H1 (cell line): ENCODE results near the gene RBM20. TPM values are rescaled to one million over a fixed set of nuclear protein-coding genes. Genes with fewer than 3 reads are reported as not detected.

Experiments used
- CTCF ChIA-PET: fragments of 300-600 bp; sonication (Branson Sonifier 250); formaldehyde crosslinking; loops from one replicate; lab custom pipeline; 2021; ENCODE audit not compliant: partially characterized antibody; lab: Charles Lee
- POLR2A ChIA-PET: fragments of 300-600 bp; sonication (Branson Sonifier 250); formaldehyde crosslinking; loops from one replicate; lab custom pipeline; 2021; ENCODE audit warnings: inconsistent platforms; ENCODE audit not compliant: partially characterized antibody; lab: Charles Lee
- DNase-seq, 2 experiments: peaks; one replicate each; pipeline versions ENCODE4 v3.0.0 to v3.0.0-alpha.2; 2010 to 2022; ENCODE audit warnings: low spot score in 2 of 2, low read depth in 1 of 2, mixed read lengths in 1 of 2
- FAIRE-seq: peaks from 2 replicates; lab custom pipeline; 2011; peaks lifted over from hg19 to GRCh38; lab: Jason Lieb, UNC
- H2AFZ ChIP-seq: 2 replicates; pipeline ENCODE4 v1.8.1; 2012; ENCODE audit warnings: low read length, inconsistent platforms
- H2AK5ac ChIP-seq: 2 replicates; pipeline ENCODE4 v1.6.1; 2013; ENCODE audit warnings: low read depth, low read length
- H2BK120ac ChIP-seq: replicated peaks from 2 replicates; pipeline ENCODE3; 2013; ENCODE audit warnings: low read depth, low read length, inconsistent platforms
- H2BK12ac ChIP-seq: 2 replicates; pipeline ENCODE4 v1.6.1; 2013; ENCODE audit warnings: low read depth, low read length
- H2BK15ac ChIP-seq: 2 replicates; pipeline ENCODE4 v1.6.1; 2013; ENCODE audit warnings: low read length
- H2BK20ac ChIP-seq: 2 replicates; pipeline ENCODE4 v1.6.1; 2013; ENCODE audit warnings: low read length
- H2BK5ac ChIP-seq: 2 replicates; pipeline ENCODE4 v1.6.1; 2013; ENCODE audit warnings: low read depth, low read length
- H3K14ac ChIP-seq: 2 replicates; pipeline ENCODE4 v1.6.1; 2013; ENCODE audit warnings: inconsistent platforms; ENCODE audit not compliant: insufficient read length
- H3K18ac ChIP-seq: 2 replicates; pipeline ENCODE4 v1.6.1; 2013; ENCODE audit warnings: low read length; ENCODE audit errors: extremely low read depth
- H3K23ac ChIP-seq: 2 replicates; pipeline ENCODE4 v1.6.1; 2013; ENCODE audit warnings: inconsistent platforms; ENCODE audit not compliant: insufficient read length
- H3K23me2 ChIP-seq: 2 replicates; pipeline ENCODE4 v1.6.1; 2013; ENCODE audit warnings: low read depth, low read length
- H3K27ac ChIP-seq: 2 replicates; pipeline ENCODE4 v1.6.1; 2011; ENCODE audit warnings: low read depth, low read length, inconsistent platforms
- H3K27me3 ChIP-seq, 4 experiments: replicated peaks in 1 of 4; 1 replicate in 1 of 4; 2 replicates in 3 of 4; pipeline versions ENCODE4 v1.6.1 to v1.8.1; 2011 to 2013; ENCODE audit warnings: low read length in 3 of 4, mild to moderate bottlenecking in 3 of 4, inconsistent platforms in 2 of 4, mixed read lengths in 2 of 4, moderate library complexity in 1 of 4; ENCODE audit not compliant: control insufficient read depth in 3 of 4, insufficient read depth in 3 of 4; ENCODE audit errors: extremely low read depth in 1 of 4
- H3K36me3 ChIP-seq, 4 experiments: 2 replicates each; pipeline versions ENCODE4 v1.6.1 to v1.8.1; 2011 to 2013; ENCODE audit warnings: mild to moderate bottlenecking in 4 of 4, low read length in 3 of 4, moderate library complexity in 2 of 4, control low read depth in 1 of 4, inconsistent platforms in 1 of 4; ENCODE audit not compliant: insufficient read depth in 4 of 4, control insufficient read depth in 2 of 4
- H3K4ac ChIP-seq: replicated peaks from 2 replicates; pipeline ENCODE3; 2013; ENCODE audit warnings: low read length, low read depth, mixed read lengths, inconsistent platforms; ENCODE audit not compliant: insufficient read length
- H3K4me1 ChIP-seq, 4 experiments: replicated peaks in 1 of 4; 1 replicate in 1 of 4; 2 replicates in 3 of 4; pipeline versions ENCODE4 v1.6.1 to v1.8.1; 2011 to 2013; ENCODE audit warnings: low read length in 3 of 4, inconsistent platforms in 2 of 4, mixed read lengths in 1 of 4; ENCODE audit not compliant: insufficient read depth in 4 of 4, control insufficient read depth in 3 of 4
- H3K4me2 ChIP-seq, 2 experiments: 2 replicates each; pipeline versions ENCODE4 v1.6.1 to v1.8.1; 2011 to 2013; ENCODE audit warnings: low read depth in 2 of 2, low read length in 2 of 2, control low read depth in 1 of 2, inconsistent platforms in 1 of 2, mild to moderate bottlenecking in 1 of 2; ENCODE audit not compliant: insufficient read depth in 1 of 2
- H3K4me3 ChIP-seq, 4 experiments: fragments of 200-600, 300-600 bp in 1 of 4; sonication (generic), shearing (Covaris generic), sonication (Bioruptor Twin) in 1 of 4; 2 replicates each; pipeline versions ENCODE4 v1.5.1 to v1.8.1; 2011 to 2016; ENCODE audit warnings: low read length in 4 of 4, low read depth in 3 of 4, control low read depth in 2 of 4, inconsistent platforms in 2 of 4, mild to moderate bottlenecking in 2 of 4, mixed read lengths in 1 of 4, moderate library complexity in 1 of 4; ENCODE audit not compliant: insufficient read depth in 2 of 4; ENCODE audit errors: extremely low read depth in 1 of 4
- H3K56ac ChIP-seq: replicated peaks from 2 replicates; pipeline ENCODE3; 2013; ENCODE audit warnings: low read depth, mild to moderate bottlenecking, mixed read lengths, low read length, inconsistent platforms; ENCODE audit not compliant: insufficient read length
- H3K79me1 ChIP-seq: 2 replicates; pipeline ENCODE4 v1.6.1; 2013; ENCODE audit warnings: low read depth, low read length, control low read depth
- H3K79me2 ChIP-seq, 2 experiments: 2 replicates each; pipeline versions ENCODE4 v1.6.1 to v1.8.1; 2012 to 2013; ENCODE audit warnings: low read length in 2 of 2, mild to moderate bottlenecking in 2 of 2, inconsistent platforms in 1 of 2; ENCODE audit not compliant: insufficient read depth in 2 of 2, control insufficient read depth in 1 of 2
- H3K9ac ChIP-seq, 4 experiments: replicated peaks in 1 of 4; 1 replicate in 1 of 4; 2 replicates in 3 of 4; pipeline versions ENCODE4 v1.6.1 to v1.8.1; 2011 to 2013; ENCODE audit warnings: low read depth in 3 of 4, low read length in 3 of 4, control low read depth in 2 of 4, mild to moderate bottlenecking in 2 of 4, moderate library complexity in 2 of 4, inconsistent platforms in 1 of 4; ENCODE audit errors: extremely low read depth in 1 of 4
- H3K9me3 ChIP-seq, 2 experiments: 2 replicates each; pipeline versions ENCODE4 v1.6.1 to v1.8.1; 2012 to 2013; ENCODE audit warnings: mild to moderate bottlenecking in 2 of 2, moderate library complexity in 2 of 2, control low read depth in 1 of 2, inconsistent platforms in 1 of 2, low read depth in 1 of 2, low read length in 1 of 2, mixed read lengths in 1 of 2; ENCODE audit not compliant: insufficient read depth in 2 of 2
- H4K20me1 ChIP-seq, 2 experiments: replicated peaks in 1 of 2; 2 replicates each; pipeline versions ENCODE3 to v1.8.1; 2011 to 2013; ENCODE audit warnings: inconsistent platforms in 2 of 2, low read length in 2 of 2, mild to moderate bottlenecking in 1 of 2; ENCODE audit not compliant: insufficient read depth in 2 of 2, control insufficient read depth in 1 of 2
- H4K5ac ChIP-seq: 2 replicates; pipeline ENCODE4 v1.6.1; 2013; ENCODE audit warnings: low read length, low read depth, mixed read lengths, inconsistent platforms; ENCODE audit not compliant: insufficient read length
- H4K8ac ChIP-seq: 2 replicates; pipeline ENCODE4 v1.8.0; 2013; ENCODE audit warnings: mild to moderate bottlenecking, moderate library complexity, low read length, inconsistent platforms; ENCODE audit not compliant: insufficient read depth; ENCODE audit errors: extremely low read depth
- H4K91ac ChIP-seq: replicated peaks from 2 replicates; pipeline ENCODE3; 2013; ENCODE audit warnings: low read length, mixed read lengths, inconsistent platforms; ENCODE audit not compliant: insufficient read length
- GABPA ChIP-seq: IDR thresholded peaks from 2 replicates; pipeline ENCODE4 v1.6.1; 2011; ENCODE audit warnings: mild to moderate bottlenecking, low read length, moderate library complexity, borderline replicate concordance; ENCODE audit not compliant: insufficient read depth
- POU5F1 ChIP-seq: IDR thresholded peaks from 2 replicates; pipeline ENCODE4 v1.6.1; 2011; ENCODE audit warnings: low read depth, mild to moderate bottlenecking, low read length, moderate library complexity
- WGBS, 2 experiments: shearing (Covaris generic) in 1 of 2; methylation state at CpG; one replicate each; pipeline versions ENCODE4 v1.1.6 to v1.1.7; 2013 to 2015; ENCODE audit warnings: low lambda C conversion rate in 2 of 2, mixed read lengths in 2 of 2, inconsistent platforms in 1 of 2, low coverage in 1 of 2, missing lambda C conversion rate in 1 of 2; ENCODE audit not compliant: insufficient replicate concordance in 2 of 2, insufficient coverage in 1 of 2, insufficient read length in 1 of 2; ENCODE audit errors: extremely low coverage in 1 of 2, missing lambda C conversion rate in 1 of 2; 5-methylcytosine and 5-hydroxymethylcytosine counted together
- polyA plus RNA-seq, 7 experiments: library from polyadenylated mRNA; depleted of rRNA in 3 of 7; stranded (reverse) in 5 of 7; unstranded in 2 of 7; fragments of >200 nt in 5 of 7; fragments of 200-250 nt in 2 of 7; gene quantifications; 1 replicate in 5 of 7; 2 replicates in 1 of 7; 4 replicates in 1 of 7; pipeline versions ENCODE4 v1.2.1 to v1.2.3, GENCODE V29; 2011 to 2013; ENCODE audit warnings: missing spikeins in 2 of 7, mixed read lengths in 2 of 7
- total RNA-seq: library from RNA; stranded (reverse); fragmentation: NEBNext Ultra II Directional; extraction: Animal tissue kit (Norgen Biotek cat#: 25700); gene quantifications from 2 replicates; pipeline ENCODE4 v1.2.1, GENCODE V29; 2021

RBM20 gene
- total and polyA plus RNA-seq, 2 of the 8 experiments (the other 6 are each of a cell fraction or from before 2014, with no cell fraction given), result 0.05 to 0.63 TPM

DNA sequence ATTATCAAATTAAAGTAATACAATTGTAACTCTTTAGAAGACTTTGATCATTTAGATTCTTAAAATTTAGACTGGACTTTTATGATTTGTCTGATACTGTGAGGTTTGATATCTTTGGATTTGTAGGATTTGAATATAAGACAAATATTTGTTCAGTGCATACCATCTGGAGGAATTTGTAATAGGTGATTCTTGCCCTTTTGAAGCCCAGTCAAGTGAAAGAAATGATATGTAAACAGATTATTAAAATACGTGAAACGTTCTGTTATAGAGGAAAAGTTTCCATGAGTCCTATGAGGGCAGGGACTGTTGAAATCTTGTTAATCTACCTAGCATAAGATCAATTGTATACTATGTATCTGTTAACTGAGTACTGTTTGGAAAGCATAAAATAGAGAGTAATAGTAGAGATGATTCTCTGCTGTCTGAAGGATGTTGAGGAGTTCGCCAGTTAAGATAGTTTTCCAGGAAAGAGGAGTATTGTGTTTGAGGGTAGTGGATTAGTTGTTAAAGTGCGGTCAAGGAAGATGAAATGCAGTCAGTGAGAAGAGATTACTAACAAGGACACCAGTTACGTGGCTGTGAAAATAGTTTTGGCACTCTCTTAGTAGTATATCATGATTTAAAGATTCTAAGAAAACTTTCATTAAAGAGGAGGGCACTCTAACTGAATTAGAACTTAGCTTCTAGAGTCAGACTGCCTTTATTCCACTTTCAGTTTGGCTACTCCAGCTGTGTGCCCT lies 242.0 kb downstream of the RBM20 start:
- H4K8ac ChIP-seq, result no peak overlapping the region
- no peak overlapping the region for H2BK120ac ChIP-seq
- no peak overlapping the region for H3K56ac ChIP-seq
- H2BK12ac ChIP-seq, result no peak overlapping the region
- H3K79me1 ChIP-seq, result no peaks in the 10 kb centered on the region
- H3K4me3 ChIP-seq, result no peak overlapping the region
- no peak overlapping the region for H2AFZ ChIP-seq
- H3K23me2 ChIP-seq, result no peaks in the 10 kb centered on the region
- H3K23ac ChIP-seq, result no peak overlapping the region
- H2AK5ac ChIP-seq, result no peak overlapping the region
- no peak overlapping the region for H3K9ac ChIP-seq
- no peaks in the 10 kb centered on the region for H3K9me3 ChIP-seq
- POLR2A ChIA-PET, result interaction anchor here (0.6 kb wide), 1 partner anchor 112 kb away, joined by 3 read pairs; no protein-coding TSS in a partner anchor
- no peak overlapping the region for H3K4ac ChIP-seq
- no peak for FAIRE-seq
- H2BK20ac ChIP-seq, result no peak overlapping the region
- no peaks in the 10 kb centered on the region for H3K4me1 ChIP-seq
- peaks cover 0 to 29% (median 3%) of the 10 kb centered on the region in 4 experiments; a peak in 2 of 8 replicates for H3K36me3 ChIP-seq
- H4K91ac ChIP-seq, result no peak overlapping the region
- CTCF ChIA-PET, result interaction anchor here (2.4 kb wide), 1 partner anchor 140 kb away, joined by 14 read pairs; no protein-coding TSS in a partner anchor
- H2BK5ac ChIP-seq, result no peak overlapping the region
- H3K27me3 ChIP-seq, result peaks cover 0 to 1% (median 0%) of the 10 kb centered on the region in 4 experiments; a peak in 1 of 7 replicates
- no peak overlapping the region for H4K5ac ChIP-seq
- no peak for DNase-seq
- H3K18ac ChIP-seq, result no peak overlapping the region
- H3K4me2 ChIP-seq, result no peak overlapping the region
- 74 to 100% methylated on average over 2 to 5 of the region's 5 CpGs for WGBS, 2 experiments
- no peak overlapping the region for H2BK15ac ChIP-seq
- TF ChIP-seq POU5F1, result no peak
- TF ChIP-seq GABPA, result no peak
- H3K79me2 ChIP-seq, result no peaks in the 10 kb centered on the region
- H4K20me1 ChIP-seq, result peaks cover 0 to 2% of the 10 kb centered on the region in 2 experiments
- no peak overlapping the region for H3K14ac ChIP-seq
- H3K27ac ChIP-seq, result no peak overlapping the region
